GM12878 (cell line): ENCODE results near the gene FADS3. TPM values are rescaled to one million over a fixed set of nuclear protein-coding genes. Genes with fewer than 3 reads are reported as not detected.

Source experiments
- ATAC-seq: fragments of 200-7000 bp; cut with Tn5 transposase; 3 replicates; pipeline ENCODE4 v1.9.1; 2020; ENCODE audit warnings: mild to moderate bottlenecking, moderate library complexity
- BruUV-seq: library from RNA; stranded (reverse); fragments of 400-500 nt; replicated peaks from 2 replicates; lab custom pipeline; 2021; lab: Mats Ljungman, UMichigan
- CTCF ChIA-PET: fragments of 300-600 bp; sonication (Branson Sonifier 250); formaldehyde crosslinking; extraction: SDS; loops from one replicate; lab custom pipeline; 2021; ENCODE audit warnings: inconsistent platforms; lab: Yijun Ruan, JAX
- POLR2A ChIA-PET: fragments of 350-600 bp; formaldehyde crosslinking; extraction: SDS; loops from one replicate; lab custom pipeline; 2021; ENCODE audit warnings: inconsistent platforms; lab: Charles Lee
- RAD21 ChIA-PET: fragments of 300-600 bp; sonication (Branson Sonifier 250); formaldehyde crosslinking; loops from one replicate; lab custom pipeline; 2023; ENCODE audit warnings: antibody characterized with exemption; ENCODE audit not compliant: unreplicated experiment; lab: Charles Lee
- SMC1A ChIA-PET: fragments of 300-600 bp; sonication (Branson Sonifier 250); formaldehyde crosslinking; loops from one replicate; lab custom pipeline; 2023; ENCODE audit not compliant: unreplicated experiment, uncharacterized antibody; lab: Charles Lee
- DNase-seq: peaks from one replicate; pipeline ENCODE4 v3.0.0-alpha.2; 2011; ENCODE audit warnings: low read depth, low spot score
- FAIRE-seq: peaks from 3 replicates; lab custom pipeline; 2011; peaks lifted over from hg19 to GRCh38; lab: Jason Lieb, UNC
- H2AFZ ChIP-seq: 2 replicates; pipeline ENCODE4 v1.6.0; 2011; ENCODE audit warnings: low read depth, low read length, control low read depth; ENCODE audit not compliant: control insufficient read depth
- H3K27ac ChIP-seq: 2 replicates; pipeline ENCODE4 v1.5.1; 2011; ENCODE audit warnings: control low read depth; ENCODE audit not compliant: control insufficient read depth, insufficient read depth
- H3K27me3 ChIP-seq, 2 experiments: replicated peaks in 1 of 2; 2 replicates each; pipeline versions ENCODE4 v1.6.0 to v1.6.1; 2011; ENCODE audit warnings: low read length in 1 of 2; ENCODE audit not compliant: control insufficient read depth in 2 of 2, insufficient read depth in 2 of 2
- H3K36me3 ChIP-seq, 2 experiments: 2 replicates each; pipeline ENCODE4 v1.5.1; 2011; ENCODE audit warnings: low read length in 1 of 2; ENCODE audit not compliant: control insufficient read depth in 2 of 2, insufficient read depth in 2 of 2
- H3K4me1 ChIP-seq: 2 replicates; pipeline ENCODE4 v1.6.1; 2011; ENCODE audit warnings: mild to moderate bottlenecking, low read length, moderate library complexity, mixed read lengths; ENCODE audit not compliant: control insufficient read depth, insufficient read depth
- H3K4me2 ChIP-seq: 2 replicates; pipeline ENCODE4 v1.6.0; 2011; ENCODE audit warnings: control low read depth; ENCODE audit not compliant: control insufficient read depth, insufficient read depth
- H3K4me3 ChIP-seq: fragments of 200-600 bp; sonication (generic); 2 replicates; pipeline ENCODE4 v1.5.1; 2016
- H3K79me2 ChIP-seq: 2 replicates; pipeline ENCODE4 v1.6.0; 2011; ENCODE audit warnings: low read length; ENCODE audit not compliant: control insufficient read depth, insufficient read depth
- H3K9ac ChIP-seq: 2 replicates; pipeline ENCODE4 v1.8.0; 2011; ENCODE audit warnings: low read length, control low read depth, mixed read lengths; ENCODE audit not compliant: control insufficient read depth, insufficient read depth
- H3K9me3 ChIP-seq: replicated peaks from 3 replicates; pipeline ENCODE4 v1.5.1; 2011; ENCODE audit warnings: mild to moderate bottlenecking, low read length; ENCODE audit not compliant: control insufficient read depth, insufficient read depth
- H4K20me1 ChIP-seq: 2 replicates; pipeline ENCODE4 v1.6.0; 2011; ENCODE audit not compliant: control insufficient read depth, insufficient read depth
- ZNF687 ChIP-seq: fragments of 450-650 bp; IDR thresholded peaks from 2 replicates; pipeline ENCODE4 v1.6.1; 2017; ENCODE audit warnings: mild to moderate bottlenecking, moderate library complexity
- WGBS: methylation state at CpG from one replicate; pipeline ENCODE4 v1.1.6; 2016; ENCODE audit warnings: low lambda C conversion rate; ENCODE audit not compliant: insufficient replicate concordance, insufficient coverage; ENCODE audit errors: missing lambda C conversion rate; 5-methylcytosine and 5-hydroxymethylcytosine counted together
- in situ Hi-C: fragments of 300-500 bp; cut with MboI; formaldehyde crosslinking; loops from 9 replicates; pipeline ENCODE4 v1.14.3; 2018; ENCODE audit warnings: mixed read lengths
- intact Hi-C: fragments of 100-400 bp; cut with micrococcal nuclease; formaldehyde crosslinking; loops from one replicate; pipeline ENCODE4 v1.14.2; 2022; ENCODE audit not compliant: unreplicated experiment
- polyA plus RNA-seq, 11 experiments: library from polyadenylated mRNA; depleted of rRNA in 4 of 11; unstranded in 6 of 11; stranded (reverse) in 5 of 11; fragments of >200 nt; fragmentation: Nextera tagmentation in 4 of 11; fragmentation: Illumina TruSeq in 1 of 11; extraction: Ambion mirVana in 4 of 11; extraction: Trizol in 1 of 11; gene quantifications; 1 replicate in 1 of 11; 2 replicates in 10 of 11; pipeline versions ENCODE4 v1.2.1 to v1.2.3, GENCODE V29; 2011 to 2016; ENCODE audit warnings: inconsistent platforms in 2 of 11, missing spikeins in 2 of 11, low read depth in 1 of 11
- total RNA-seq, 4 experiments: library from RNA; depleted of rRNA in 3 of 4; stranded (reverse); fragments of >200 nt in 3 of 4; fragmentation: Illumina TruSeq in 1 of 4; extraction: Trizol in 1 of 4; gene quantifications; 2 replicates each; pipeline versions ENCODE4 v1.2.1 to v1.2.3, GENCODE V29; 2013 to 2021
- TF ChIP-seq, protein P1 (sequence below): fragments of 450-650 bp; formaldehyde crosslinking; IDR thresholded peaks from 2 replicates; pipeline ENCODE4 v1.5.0; 2022; ENCODE audit warnings: mild to moderate bottlenecking, missing genetic modification characterization

The FADS3 gene
- total and polyA plus RNA-seq, 10 of the 15 experiments (the other 5 are each of a cell fraction or from before 2014, with no cell fraction given): 0.23 to 8.1 (median 4.2) TPM

- Histone ChIP-seq H3K27ac (peak overlapping the region; percentile 31), H3K4me2 (peak overlapping the region; percentile 77), H2AFZ (peak overlapping the region; percentile 95), H3K36me3 (no peaks in the 10 kb centered on the region), H3K9me3 (no peaks in the 10 kb centered on the region)
- ChIA-PET CTCF (interaction anchor here (1.1 to 4.0 kb wide), 6 partner anchors 9 to 202 kb away, joined by 3 to 38 read pairs (median 16); no protein-coding TSS in a partner anchor), SMC1A (interaction anchor here (0.9 to 2.5 kb wide), 8 partner anchors 8 to 201 kb away, joined by 3 to 11 read pairs (median 4); no protein-coding TSS in a partner anchor)
- WGBS: under 1% methylated on average over 6 of the region's 6 CpGs
- intact Hi-C loops: no loop called here
- in situ Hi-C loops: no loop called here
- ATAC-seq: peak; percentile 18; the same call in 2 of the 3 replicates
- no peak for TF ChIP-seq ZNF687
- TF ChIP-seq, protein P1, sequence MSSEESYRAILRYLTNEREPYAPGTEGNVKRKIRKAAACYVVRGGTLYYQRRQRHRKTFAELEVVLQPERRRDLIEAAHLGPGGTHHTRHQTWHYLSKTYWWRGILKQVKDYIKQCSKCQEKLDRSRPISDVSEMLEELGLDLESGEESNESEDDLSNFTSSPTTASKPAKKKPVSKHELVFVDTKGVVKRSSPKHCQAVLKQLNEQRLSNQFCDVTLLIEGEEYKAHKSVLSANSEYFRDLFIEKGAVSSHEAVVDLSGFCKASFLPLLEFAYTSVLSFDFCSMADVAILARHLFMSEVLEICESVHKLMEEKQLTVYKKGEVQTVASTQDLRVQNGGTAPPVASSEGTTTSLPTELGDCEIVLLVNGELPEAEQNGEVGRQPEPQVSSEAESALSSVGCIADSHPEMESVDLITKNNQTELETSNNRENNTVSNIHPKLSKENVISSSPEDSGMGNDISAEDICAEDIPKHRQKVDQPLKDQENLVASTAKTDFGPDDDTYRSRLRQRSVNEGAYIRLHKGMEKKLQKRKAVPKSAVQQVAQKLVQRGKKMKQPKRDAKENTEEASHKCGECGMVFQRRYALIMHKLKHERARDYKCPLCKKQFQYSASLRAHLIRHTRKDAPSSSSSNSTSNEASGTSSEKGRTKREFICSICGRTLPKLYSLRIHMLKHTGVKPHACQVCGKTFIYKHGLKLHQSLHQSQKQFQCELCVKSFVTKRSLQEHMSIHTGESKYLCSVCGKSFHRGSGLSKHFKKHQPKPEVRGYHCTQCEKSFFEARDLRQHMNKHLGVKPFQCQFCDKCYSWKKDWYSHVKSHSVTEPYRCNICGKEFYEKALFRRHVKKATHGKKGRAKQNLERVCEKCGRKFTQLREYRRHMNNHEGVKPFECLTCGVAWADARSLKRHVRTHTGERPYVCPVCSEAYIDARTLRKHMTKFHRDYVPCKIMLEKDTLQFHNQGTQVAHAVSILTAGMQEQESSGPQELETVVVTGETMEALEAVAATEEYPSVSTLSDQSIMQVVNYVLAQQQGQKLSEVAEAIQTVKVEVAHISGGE (CRISPR knock-in tag): 0 out of 2 replicates have a peak, but pooled peaks have one; percentile 35
- TF ChIP-seq, all 136 proteins: peak for 1
- Histone ChIP-seq H3K4me3 (peak overlapping the region; percentile 36; the same call in 1 of the 2 replicates), H3K9ac (peak overlapping the region; percentile 35; the same call in 1 of the 2 replicates), H3K79me2 (no peaks in the 10 kb centered on the region), H3K27me3 (no peaks in the 10 kb centered on the region; a peak in 1 of 4 replicates), H3K4me1 (peaks cover 22% of the 10 kb centered on the region), H4K20me1 (no peaks in the 10 kb centered on the region)
- BruUV-seq: no TSS peak
- DNase-seq: no peak
- no peak for FAIRE-seq
- POLR2A ChIA-PET: interaction anchor here (1.2 kb wide), 2 partner anchors 43 to 51 kb away, joined by 3 read pairs; no protein-coding TSS in a partner anchor
- RAD21 ChIA-PET: interaction anchor here (1.0 to 2.1 kb wide), 3 partner anchors 10 to 83 kb away, joined by 3 to 10 read pairs (median 8); no protein-coding TSS in a partner anchor
These were observed 10.9 kb downstream of the FADS3 start for GRCh38 chr11:61880454-61880853.
